GM10266 (cell line): ENCODE measurements around the gene ZC3H18.

Source experiments
- DNase-seq: peaks from one replicate; pipeline ENCODE4 v3.0.0; 2012; ENCODE audit errors: extremely low spot score
- TF ChIP-seq, protein P1 (sequence below): IDR thresholded peaks from 2 replicates; pipeline ENCODE4 v1.5.1; 2012; ENCODE audit warnings: mild to moderate bottlenecking, low read depth; ENCODE audit not compliant: control insufficient read depth, insufficient read depth; ENCODE audit errors: missing control alignments

ZC3H18 gene

DNA sequence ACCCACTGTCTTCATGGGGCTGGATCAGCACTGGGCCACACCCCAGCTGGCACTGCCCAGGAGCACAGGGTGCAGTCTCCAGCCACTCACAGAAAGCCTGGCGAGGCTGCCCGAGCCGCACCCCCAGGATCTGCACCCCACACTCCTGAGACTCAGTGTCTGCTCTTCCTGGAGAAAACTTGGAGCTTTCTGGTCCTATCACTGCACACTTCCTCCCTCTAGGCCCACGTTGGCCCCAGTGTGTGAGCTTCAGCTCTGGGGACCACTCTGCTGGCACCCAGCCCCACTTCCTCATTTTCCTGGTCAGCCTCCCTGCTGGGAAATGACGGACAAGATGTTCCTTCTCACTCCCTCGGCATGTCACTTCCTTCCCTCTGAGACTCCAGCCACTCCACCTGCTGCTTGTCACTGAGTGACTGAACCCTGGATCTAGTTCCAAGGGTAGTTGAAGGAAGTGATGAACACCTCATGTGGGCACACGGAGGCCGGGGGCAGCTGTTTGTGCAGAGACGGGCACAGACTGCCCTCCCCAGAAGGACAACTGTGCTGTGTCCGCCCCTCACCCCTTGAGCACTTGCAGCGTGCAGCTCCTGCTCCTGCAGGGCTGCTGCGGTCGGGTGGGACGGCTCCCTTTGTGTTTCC lies 29.0 kb downstream of the ZC3H18 start:
- DNase-seq = no peak
- TF ChIP-seq, protein P1, sequence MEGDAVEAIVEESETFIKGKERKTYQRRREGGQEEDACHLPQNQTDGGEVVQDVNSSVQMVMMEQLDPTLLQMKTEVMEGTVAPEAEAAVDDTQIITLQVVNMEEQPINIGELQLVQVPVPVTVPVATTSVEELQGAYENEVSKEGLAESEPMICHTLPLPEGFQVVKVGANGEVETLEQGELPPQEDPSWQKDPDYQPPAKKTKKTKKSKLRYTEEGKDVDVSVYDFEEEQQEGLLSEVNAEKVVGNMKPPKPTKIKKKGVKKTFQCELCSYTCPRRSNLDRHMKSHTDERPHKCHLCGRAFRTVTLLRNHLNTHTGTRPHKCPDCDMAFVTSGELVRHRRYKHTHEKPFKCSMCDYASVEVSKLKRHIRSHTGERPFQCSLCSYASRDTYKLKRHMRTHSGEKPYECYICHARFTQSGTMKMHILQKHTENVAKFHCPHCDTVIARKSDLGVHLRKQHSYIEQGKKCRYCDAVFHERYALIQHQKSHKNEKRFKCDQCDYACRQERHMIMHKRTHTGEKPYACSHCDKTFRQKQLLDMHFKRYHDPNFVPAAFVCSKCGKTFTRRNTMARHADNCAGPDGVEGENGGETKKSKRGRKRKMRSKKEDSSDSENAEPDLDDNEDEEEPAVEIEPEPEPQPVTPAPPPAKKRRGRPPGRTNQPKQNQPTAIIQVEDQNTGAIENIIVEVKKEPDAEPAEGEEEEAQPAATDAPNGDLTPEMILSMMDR = no peak

DNA sequence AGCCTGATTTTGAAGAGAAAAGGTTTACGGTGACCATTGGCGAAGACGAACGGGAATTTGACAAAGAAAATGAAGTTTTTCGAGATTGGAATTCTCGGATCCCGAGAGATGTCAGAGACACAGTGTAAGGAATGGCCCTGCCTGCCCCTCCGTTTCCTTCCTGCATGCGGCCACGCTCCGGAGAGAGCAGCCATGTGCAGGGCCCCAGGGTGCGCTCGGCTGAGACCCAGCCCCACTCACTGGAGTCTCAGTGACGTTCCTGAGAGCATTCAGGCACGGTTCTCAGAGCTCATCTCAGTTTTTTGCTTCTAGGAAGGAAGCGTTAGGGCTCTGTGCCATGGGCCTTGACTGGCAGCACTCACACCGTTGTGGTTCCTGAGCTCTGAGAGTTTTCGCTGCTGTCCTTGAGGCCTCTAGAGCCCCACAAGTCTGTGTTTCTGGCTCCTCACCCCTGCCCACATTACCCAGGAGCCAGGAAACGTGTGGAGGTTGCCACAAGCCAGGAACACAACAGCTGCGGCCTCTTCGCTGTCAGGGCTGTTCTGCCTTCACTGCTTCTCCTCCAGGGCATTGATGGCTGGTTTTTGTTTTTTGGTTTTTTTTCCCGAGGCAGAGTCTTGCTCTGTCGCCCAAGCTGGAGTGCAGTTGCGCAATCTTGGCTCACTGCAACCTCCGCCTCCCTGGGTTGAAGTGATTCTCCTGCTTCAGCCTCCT lies 29.8 kb downstream of the ZC3H18 start:
- DNase-seq = no peak
- TF ChIP-seq, protein P1 = no peak

DNA sequence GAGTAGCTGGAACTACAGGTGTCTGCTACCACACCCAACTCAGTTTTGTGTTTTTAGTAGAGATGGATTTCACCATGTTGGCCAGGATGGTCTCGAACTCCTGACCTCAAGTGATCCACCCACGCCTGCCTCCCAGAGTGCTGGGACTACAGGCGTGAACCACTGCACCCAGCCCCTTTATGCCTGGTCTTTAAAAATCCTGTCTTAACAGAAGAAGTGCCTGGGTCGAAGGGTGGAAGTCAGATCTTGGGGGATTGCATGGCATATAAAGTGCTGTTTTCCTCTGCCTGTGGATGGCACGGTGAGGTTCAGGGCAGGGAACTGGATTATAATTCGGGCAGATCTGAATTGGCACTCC lies 30.3 kb downstream of the ZC3H18 start:
- TF ChIP-seq, protein P1 = no peak

DNA sequence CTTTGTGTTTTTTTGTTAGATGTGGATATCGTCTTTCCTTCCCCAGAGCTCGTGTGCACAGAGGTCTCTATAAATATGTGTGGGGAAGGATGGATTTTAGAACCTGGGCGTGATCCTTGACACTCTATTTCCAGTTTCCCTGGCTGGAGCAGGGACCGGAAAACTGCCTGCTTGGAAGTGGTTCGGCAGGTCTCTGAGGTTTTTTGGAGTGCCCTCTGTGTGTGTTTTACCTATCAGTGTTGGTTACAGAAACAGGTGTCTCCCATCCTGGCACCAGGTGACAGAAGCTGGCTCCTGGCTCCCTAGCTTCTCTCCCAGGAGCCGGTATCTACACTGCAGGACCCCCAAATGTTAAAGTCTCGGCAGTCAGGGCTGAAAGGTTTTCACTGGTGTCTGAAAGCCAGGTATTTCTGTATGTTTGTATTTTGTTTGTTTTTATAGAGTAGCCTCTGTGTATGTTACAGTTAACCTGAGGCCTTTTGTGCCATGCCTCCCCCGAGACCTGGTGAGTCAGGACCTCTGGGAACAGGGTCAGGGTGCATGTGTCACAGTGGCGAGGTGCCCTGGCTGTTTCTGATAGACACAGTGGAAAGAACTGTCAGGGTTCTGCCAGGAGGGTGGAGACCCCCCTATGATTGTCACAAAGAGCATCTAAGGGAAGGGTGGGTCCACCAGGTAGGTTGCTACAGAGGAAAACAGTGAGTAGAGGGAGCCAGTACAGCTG lies 31.3 kb downstream of the ZC3H18 start:
- TF ChIP-seq, protein P1 = no peak
- no peak for DNase-seq

More for the DNA sequence above, 30.3 kb downstream of the ZC3H18 start:
- DNase-seq = no peak

DNA sequence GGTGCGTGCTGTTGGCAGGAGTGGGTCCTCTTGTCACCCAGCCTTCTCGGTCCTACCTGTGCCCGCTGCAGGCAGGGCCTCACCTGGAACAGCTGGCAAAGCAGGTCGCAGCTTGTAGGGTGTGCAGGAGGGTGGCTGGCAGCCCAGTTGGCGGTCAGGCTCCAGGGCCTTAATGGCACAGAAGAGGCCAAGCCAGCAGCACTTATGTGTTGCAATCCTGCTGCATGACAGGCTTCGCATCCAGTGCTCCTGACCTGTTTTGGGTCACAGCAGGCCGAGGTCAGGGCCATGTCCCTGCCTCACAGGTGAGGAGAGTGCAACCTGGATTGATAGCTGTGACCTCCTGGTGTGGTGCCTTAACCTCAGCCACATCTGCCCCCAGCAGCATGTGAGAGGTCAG lies 31.9 kb downstream of the ZC3H18 start:
- no peak for DNase-seq
- TF ChIP-seq, protein P1 = no peak

DNA sequence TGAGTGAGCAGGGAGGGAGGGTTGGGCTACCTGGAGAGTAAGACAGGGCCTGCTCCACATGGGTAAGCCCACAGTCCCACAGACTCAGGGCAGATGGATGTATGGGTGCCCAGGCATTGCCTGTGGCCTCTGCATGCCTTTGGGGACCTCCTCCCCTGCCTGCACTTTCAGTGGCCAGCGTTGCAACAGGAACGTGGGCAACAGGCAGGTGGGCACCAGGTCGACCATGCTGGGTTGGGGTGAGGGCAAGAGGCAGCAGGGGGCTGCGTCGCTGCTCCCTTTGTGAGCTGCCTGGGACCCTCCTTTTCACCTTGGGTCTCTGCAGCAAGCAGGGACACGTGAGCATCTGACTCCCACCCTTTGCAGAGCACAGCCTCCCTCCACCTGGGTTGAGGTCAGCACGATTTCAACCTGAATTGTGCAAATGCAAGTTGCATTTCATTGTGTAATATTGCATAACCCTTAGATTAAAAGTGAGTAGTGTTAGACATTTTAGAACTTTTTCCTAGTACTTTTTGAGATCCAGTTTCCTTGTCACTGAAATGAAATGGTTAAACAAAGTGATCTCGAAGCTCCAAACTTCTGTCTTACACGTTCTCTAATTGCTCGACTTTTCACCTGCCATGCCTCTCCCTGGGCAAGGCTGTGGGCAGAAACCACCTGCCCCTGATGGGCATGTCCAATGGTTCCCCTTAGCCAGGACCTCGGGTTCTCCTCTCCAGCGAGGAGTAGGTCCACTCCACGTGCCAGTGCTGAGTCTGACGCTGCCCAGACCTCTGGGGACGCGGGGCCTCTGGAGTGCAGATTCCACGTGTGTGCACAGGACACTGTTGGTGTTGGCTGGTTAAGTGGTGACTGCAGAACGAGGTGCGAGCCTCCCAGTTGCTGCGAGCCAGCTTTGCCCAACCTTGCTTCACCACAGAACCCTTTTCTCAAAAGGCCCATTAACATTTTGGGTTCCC lies 35.3 kb downstream of the ZC3H18 start:
- TF ChIP-seq, protein P1 = no peak
- no peak for DNase-seq
